Hepatic stellate cell (primary cell): Measurements from ENCODE around the gene MEX3A.
"Not testable (repeated sequence)": the region's sequence is repeated elsewhere in the genome, so short reads cannot be mapped to it uniquely, and the experiment has no call there.

ENCODE experiments used
- DNase-seq: peaks from one replicate; pipeline ENCODE4 v3.0.0; 2011; ENCODE audit warnings: low spot score

MEX3A gene

DNA sequence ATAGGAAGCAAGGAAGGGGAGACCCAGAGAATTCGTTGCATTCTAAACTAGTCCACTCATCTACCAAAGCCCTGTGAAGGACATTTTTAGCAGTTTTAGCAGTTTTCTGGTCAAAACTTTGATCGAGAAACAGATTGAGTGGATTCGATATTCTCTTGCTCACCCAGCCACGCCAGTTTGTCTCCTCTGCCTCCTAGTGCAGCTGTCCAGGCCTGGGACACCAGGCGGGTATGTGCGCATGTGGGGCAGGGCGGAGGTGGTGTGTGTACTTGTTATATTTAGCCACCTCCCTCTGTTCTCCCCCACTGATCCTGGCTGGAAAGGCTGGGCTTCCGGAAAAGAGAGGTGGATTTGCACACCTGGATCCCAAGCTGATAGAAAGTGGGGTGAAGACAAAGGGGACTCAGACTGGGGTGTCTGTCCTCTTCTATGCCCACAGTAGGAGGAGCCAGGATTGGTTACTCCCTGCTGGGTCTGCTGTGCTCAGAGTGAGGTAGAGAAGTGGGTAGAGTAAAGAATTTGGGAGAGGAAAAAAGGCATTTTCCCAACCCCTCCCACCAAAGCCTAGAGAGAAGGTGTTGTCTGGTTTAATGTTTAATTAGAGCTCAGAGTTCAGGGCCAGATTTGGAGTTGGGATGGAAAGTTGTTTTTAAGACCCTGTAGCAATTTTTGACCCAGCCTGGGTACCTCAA, 36.1 kb upstream of the MEX3A start:
- DNase-seq: no peak

DNA sequence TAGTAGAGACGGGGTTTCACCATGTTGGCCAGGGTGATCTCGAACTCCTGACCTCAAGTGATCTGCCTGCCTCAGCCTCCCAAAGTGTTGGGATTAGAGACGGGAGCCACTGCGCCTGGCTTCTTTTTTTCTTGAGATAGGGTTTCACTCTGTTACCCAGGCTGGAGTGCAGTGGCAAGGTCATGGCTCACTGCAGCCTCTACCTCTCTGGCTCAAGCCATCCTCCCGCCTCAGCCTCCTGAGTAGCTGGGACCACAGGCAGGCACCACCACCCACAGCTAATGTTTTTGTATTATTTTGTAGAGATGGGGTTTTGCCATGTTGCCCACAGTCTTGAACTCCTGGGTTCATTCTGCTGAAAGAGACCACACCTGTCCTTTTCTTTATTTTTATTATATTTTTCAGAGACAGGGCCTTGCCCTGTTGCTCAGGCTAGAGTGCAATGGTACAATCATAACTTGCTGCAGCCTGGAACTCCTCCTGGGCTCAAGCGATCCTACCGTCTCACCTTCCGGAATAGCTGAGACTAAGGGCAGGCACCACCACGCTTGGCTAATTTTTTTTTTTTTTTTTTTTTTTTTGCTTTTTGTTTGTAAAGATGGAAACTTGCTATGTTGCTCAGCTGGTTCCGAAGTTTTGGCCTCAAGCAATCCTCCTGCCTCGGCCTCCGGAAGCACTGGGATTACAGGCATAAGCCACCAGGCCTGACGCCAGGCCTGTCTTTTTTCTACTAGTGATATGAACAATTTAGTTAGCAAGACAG, 35.3 kb upstream of the MEX3A start:
- DNase-seq: no peak

DNA sequence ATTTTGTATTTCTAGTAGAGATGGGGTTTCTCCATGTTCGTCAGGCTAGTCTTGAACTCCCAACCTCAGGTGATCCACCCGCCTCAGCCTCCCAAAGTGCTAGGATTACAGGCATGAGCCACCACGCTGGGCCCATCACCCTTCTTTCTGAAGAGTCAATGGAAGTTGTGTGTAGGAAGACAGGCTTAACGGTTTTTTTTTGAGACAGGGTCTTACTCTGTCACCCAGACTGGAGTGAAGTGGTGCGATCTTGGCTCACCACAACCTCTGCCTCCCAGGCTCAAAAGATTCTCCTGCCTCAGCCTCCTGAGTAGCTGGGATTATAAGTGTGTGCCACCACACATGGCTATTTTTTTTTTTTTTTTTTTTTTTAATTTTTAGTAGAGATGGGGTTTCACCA, 34.5 kb upstream of the MEX3A start:
- not testable (repeated sequence) for DNase-seq

DNA sequence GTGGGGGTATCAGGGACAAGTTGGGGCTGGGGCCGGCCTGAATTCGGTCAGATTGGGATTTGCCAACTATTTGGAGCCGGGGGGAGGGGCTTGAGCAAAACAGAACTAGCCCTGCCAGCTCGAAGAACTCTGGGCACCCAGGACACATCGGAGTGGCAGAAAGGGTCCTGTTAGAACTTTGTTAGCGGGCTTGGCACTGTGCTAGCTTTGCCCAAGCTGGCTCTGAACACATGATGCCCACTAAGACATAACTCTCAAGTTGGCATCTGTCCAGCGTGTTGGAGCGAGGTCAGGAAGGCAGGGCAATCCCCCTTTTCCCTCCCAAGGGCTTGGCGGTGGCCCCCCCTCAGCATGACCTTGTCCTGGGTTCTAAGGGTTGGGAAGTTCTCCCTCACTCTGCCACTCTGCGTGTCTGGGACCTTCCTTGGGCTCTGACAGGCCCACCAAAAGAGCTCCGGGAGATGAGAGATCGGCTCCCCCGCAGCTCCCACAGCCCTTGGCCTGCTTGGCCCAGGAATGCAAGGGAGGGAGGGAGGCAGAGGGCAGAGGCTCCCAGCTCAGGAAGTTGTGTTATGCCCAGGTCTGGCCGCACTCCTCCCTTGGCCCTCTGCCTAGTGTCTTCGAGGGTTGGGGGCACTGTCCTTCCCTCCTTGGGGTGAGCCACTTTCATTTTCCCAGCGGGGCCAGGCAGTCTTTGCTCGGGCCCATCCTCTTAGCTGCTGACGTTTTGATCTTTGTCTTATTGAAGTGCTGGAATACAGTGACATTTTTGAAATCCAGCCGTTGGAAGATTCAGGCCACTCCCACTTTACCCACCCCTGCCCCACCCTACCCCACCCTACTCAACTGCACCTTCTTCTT, 33.5 kb upstream of the MEX3A start:
- peak; percentile 58 for DNase-seq

DNA sequence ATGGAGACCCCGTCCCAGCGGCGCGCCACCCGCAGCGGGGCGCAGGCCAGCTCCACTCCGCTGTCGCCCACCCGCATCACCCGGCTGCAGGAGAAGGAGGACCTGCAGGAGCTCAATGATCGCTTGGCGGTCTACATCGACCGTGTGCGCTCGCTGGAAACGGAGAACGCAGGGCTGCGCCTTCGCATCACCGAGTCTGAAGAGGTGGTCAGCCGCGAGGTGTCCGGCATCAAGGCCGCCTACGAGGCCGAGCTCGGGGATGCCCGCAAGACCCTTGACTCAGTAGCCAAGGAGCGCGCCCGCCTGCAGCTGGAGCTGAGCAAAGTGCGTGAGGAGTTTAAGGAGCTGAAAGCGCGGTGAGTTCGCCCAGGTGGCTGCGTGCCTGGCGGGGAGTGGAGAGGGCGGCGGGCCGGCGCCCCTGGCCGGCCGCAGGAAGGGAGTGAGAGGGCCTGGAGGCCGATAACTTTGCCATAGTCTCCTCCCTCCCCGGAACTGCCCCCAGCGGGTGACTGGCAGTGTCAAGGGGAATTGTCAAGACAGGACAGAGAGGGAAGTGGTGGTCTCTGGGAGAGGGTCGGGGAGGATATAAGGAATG, 32.8 kb upstream of the MEX3A start:
- no peak for DNase-seq

DNA sequence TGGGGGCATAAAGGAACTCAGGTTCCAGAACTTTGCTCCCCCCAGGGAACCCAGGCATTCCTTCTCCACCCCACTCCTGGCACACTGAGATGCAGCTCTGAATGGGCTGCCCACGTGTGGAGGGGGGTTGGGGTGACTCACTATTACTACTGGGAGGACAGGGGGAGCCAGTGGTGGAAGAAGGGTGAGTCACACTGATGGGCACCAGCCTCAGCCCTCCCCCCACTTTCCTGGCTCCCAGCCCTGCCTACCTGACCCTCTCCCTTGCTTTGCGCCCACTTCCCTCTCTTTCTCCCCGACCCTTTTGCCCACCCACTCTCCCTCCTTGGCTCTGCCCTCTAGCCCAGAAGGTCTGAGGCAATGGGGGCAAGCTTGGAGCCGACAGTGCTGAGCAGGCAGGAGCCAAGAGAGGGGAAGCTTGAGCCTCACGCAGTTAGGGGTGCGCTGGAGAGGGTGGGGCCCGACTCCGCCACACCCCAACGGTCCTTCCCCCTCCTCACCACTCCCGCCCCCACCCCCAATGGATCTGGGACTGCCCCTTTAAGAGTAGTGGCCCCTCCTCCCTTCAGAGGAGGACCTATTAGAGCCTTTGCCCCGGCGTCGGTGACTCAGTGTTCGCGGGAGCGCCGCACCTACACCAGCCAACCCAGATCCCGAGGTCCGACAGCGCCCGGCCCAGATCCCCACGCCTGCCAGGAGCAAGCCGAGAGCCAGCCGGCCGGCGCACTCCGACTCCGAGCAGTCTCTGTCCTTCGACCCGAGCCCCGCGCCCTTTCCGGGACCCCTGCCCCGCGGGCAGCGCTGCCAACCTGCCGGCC, 32.0 kb upstream of the MEX3A start, which contains the start of gene LMNA:
Gene LMNA (plus strand): TSS at position 611 of the 818 bp plus-strand sequence. CDS start 208 bp downstream, outside the sequence.
- DNase-seq: peak; percentile 97

DNA sequence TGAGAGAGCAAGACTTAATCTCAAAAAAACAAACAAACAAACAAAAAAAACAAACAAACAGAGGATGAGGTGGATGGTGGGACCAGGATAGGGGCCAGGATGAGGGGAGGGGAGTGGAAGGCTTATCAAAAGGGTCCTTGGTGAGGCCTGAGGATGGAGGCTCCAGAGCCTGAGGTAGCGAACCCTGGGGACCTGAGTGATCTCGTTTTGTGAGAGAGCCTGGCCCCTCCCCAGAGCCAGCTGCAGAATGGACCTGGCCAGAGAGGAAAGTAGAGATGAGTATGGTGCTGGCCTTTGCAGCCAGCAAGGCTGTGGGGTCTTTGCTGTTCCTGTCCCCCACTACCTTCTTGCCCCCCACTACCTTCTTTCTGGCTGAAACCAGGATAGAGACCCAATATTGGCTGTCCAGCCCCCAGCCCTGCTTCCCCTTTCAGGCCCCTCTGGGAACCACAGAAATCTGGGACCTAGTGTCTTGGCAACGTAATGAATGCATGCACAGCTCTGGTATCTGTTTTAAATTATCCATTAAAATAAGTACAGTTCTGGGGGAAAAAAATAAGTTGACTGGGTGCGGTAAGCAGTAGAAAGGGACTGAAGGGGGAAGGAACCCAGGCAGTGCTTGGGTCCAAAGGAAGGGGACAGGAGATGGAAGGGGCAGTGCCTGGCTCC, 31.2 kb upstream of the MEX3A start:
- DNase-seq: no peak

DNA sequence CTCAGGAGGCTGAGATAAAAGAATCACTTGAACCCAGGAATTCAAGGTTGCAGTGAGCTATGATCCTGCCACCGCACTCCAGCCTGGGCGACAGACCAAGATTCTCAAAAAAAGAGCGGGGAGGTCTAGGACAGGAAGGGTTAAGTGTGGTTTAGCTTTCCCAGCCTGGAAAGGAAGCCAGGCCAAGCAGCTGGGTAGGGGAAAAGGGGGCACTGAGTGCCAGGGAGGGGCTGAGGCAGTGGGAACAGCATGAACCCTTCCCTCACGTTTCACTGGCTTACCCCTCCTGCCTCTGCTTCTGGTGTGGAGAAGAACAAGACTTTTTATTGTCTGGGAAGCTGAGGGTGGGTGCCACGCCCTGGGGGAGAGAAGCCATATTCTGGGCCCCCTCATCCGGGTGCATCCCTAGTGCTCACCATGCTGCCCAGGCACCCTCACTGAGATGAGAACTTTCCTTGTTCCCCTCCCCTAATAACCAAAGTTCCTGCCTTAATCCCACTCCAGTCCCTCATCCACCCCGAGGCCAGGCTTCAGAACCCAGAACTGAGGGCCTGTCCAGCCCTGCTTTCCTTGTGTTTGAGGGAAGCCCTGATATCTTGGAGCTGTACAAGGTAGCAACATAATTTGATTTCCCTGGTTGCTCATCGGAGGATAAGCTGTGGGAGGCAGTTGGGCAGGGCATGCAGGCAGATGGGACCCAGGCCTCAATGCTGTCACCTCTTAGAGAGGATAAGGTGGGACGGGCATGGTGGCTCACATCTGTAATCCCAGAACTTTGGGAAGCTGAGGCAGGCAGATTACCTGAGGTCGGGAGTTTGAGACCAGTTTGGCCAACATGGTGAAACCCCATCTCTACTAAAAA, 30.2 kb upstream of the MEX3A start:
- no peak for DNase-seq

DNA sequence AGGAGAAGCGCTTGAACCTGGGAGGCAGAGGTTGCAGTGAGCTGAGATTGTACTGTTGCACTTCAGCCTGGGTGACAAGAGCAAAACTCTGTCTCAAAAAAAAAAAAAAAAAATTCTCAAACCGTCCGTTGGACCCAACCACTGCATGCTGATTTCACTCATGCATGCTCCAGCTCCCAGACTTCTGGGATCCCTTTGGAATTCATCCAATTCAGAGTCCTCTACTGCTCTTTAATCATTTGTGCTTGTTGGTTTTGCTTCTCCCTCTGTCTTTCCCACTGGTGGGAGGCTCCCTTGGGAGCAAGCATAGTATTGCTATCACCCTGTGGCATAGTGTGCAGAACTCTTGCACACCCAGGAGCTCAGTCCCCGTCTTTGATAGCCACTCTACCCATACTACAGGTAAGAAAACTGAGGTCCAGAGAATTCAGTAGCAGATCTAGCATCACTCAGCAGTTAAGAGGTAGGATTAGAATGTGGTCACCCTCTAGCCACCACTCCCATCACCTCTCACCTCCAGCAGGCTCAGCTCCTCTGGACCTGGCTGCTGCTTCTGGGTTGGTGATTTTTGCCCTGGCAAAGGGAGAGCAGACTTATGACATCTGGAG, 29.2 kb upstream of the MEX3A start:
- DNase-seq: no peak

DNA sequence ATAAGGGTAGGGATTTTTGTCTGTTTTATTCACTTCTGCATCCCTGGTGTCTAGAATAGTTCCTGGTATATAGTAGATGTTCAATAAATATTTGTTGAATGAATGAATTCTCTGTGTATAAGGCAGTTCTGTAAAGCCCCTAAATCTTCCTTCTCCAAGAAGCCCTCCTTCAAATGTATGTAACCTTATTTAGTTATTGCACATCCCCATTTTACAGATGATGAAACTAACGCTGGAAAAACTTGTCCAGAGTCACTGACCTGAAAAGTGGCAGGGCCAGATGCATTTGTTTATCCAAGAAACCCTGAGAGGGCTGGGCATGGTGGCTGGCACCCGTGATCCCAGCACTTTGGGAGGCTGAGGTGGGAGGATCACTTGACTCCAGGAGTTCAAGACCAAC, 28.0 kb upstream of the MEX3A start:
- no peak for DNase-seq

DNA sequence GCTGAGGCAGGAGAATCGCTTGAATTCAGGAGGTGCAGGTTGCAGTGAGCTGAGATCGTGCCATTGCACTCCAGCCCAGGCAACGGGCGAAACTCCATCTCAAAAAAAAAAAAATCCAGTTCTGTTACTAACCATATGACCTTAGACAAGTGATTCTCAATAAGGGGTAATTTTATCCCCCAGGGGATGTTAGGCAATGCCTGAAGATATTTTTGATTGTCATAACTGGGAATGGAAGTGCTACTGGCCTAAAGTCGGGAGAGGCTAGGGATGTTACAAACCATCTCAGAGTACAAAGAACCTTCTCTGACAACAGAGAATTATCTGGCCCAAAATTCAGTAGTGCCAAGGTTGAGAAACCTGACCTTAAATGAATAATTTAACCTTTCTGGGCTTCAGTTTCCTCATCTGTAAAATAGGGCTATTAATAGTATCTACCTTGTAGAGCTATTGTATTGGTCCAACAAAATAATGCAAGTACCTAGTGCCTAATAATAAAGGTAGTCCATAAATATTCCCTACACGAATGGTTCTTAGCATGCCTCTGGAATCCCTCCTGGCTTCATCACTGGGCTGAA, 26.5 kb upstream of the MEX3A start:
- no peak for DNase-seq

DNA sequence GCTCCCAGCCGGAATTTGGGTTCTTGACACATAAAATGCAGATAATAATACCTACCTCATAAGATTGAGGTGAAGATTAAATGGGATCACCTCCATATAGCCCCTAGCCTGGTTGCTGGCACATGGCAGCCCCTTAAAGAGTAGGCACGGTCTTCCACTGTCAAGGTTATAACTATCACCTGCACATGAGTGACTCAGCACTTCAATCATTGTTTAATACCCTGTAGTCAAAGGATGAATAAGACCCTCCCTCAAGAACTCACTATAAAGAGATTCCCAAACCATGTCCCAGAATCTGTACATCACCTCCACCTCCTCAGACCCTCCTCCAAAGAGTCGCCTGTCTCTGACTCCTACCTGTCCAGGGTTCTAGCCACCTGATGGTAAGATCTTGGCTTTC, 25.8 kb upstream of the MEX3A start:
- DNase-seq: no peak

DNA sequence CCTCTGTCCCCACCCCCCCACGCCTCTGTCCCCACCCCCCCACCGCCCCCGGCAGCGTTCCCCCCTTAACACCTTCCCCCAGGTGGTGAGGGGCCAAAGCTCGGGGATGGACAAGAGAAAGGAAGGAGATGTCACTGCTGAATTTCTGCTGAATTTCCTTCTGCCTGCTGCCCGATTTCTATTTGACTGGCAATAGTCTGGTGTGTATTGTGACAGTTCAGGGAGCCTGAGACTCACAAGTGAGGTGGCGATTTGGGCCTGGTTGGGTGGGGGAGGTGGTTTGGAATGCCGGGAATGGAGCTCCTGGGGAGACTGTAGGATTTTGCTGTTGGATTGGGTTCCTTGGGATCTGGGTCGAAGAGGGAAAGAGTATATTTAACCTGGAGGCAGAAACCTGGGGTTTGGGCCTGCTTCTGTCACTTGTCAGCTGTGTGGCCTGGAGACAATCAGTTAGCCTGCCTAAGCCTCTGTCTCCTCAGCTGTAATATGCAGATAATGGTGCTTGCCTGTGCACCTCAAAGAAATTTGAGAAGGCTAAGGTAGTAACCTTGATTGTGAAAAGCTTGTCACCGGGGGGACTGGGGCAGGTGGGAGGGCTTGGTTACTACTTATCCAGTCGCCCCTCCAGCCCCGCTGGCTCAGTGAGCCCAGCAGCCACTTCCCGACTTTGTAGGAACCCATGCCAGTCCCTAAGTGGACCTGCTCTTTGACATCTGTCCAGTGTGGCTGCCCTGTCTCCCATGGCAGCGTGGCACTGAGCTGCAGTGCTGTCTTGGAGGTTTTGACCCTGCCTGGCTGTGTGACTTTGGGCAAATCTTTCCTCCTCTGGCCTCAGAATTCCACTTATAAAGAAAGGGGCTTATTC, 24.6 kb upstream of the MEX3A start:
- DNase-seq: peak; percentile 58

DNA sequence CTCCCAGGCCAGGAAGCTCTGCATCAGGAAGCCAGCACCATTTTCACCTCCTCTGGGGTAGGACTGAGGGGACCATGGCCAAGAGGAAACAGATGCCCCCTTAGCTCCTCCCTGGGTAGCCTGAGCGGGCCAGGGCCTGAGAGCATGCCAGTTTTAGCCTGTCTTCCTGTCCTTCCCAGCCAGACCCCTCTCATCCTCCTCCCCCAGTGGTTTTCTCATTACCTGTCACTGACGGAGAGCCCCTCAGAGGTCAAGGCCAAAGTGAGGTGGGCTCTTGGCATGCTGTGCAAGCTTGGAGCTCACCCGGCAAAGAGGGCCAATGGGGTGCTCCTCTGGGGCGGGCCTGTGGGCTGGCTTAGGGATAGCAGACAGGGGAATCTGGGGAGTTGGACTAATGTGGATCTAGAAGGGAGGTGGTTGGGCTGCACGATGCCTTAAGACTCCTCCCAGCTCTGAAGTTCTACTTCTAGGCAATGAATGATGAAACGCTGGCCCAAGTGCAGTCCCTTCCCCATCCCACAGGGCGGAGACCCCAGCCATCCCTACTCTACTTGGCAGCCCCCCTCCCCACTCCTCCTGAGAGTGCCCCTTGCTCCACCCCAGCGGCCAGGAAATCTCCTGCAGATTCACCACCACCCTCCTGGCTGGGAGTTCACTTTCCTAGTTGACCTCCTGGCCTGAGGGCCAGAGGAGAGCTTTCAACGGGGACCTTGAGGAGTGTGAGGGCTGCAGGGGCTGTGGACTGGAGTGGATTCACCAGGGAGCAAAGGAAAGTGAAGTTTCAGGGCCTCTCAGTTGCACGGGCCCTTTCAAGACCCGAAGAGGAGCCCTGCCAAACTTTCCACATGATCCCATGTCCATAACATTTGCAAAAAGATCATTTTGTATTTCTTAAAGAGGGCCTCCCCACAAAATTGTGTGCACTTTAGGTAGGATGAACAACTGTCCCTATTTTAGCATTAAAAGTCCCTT, 22.9 kb upstream of the MEX3A start:
- no peak for DNase-seq

DNA sequence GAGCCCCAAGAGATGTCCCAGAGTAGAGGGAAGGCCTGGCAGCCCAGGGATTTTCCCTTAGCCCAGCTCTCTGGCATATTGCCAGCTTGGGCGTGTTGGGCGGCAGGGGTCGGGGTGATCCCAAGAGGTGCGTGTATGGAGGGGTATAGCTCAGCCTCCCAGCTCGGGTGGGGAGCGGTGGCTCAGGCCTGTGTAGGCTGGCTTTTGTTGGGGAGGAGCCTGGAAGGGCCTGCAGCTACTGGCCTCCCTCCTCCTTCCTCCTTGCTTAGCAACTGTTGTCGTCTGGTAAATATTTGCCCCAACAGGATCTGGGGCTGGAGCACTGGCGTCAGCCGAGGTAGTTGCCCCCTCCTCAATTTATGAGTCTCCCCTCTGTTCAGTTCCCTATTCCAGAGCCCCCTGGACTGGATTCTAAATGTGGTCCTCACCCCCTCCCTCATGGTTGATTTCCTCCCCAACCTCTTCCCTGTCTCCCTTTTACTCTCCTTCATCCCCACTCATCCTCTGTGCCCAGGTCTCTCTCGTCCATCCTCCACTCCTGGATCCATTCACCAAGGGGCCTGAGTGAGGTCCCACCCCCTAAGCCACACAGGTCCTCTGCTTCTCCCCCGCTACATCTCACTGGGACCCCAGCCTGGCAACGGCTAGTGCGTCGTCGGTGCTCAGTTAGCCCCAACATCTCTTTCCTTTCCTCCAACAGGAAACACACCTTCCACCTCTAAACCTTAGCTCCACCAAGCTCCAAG, 22.0 kb upstream of the MEX3A start:
- peak; percentile 94 for DNase-seq

DNA sequence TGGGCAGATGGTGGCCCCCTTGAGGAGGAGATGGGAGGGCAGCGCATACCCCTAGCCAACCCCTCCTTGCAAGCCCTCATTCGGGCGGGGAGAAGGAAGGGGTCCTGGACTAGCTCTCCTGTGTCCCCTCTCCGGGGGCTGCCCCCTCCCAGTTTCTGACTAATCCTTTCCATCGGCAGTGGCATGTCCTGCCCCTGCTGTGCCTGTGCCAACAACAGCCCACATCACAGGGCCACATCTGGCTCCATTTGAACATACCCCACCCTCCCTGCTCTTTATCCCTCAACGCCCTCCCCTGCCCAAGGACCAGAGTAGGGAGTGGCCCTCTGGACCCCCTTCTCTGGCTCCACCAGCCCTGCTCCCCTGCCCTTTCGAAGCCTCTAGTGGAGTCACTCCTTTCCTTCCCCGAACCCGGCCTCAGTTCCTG, 21.3 kb upstream of the MEX3A start:
- DNase-seq: peak; percentile 70
